Thyroid gland (tissue), 4 donors: ENCODE measurements around the gene ACKR3.

Source experiments
- POLR2A ChIP-seq, 2 donors: fragments of 450-650 bp; IDR thresholded peaks; one replicate each; pipeline ENCODE4 v1.6.1; 2017; ENCODE audit warnings: antibody characterized with exemption in 2 of 2, mild to moderate bottlenecking in 2 of 2, moderate library complexity in 1 of 2
- TF ChIP-seq, protein P1 (sequence below), 6 experiments: fragments of 200-600 bp in 3 of 6; fragments of 450-650 bp in 3 of 6; sonication (generic) in 3 of 6; IDR thresholded peaks; one replicate each; pipeline ENCODE4 v1.5.1; 2016 to 2019; ENCODE audit warnings: antibody characterized with exemption in 6 of 6, mild to moderate bottlenecking in 2 of 6, inconsistent platforms in 1 of 6, moderate library complexity in 1 of 6

GRCh38 chr2:236627841-236628240 lies 58.2 kb downstream of the ACKR3 start:
- TF ChIP-seq, protein P1, sequence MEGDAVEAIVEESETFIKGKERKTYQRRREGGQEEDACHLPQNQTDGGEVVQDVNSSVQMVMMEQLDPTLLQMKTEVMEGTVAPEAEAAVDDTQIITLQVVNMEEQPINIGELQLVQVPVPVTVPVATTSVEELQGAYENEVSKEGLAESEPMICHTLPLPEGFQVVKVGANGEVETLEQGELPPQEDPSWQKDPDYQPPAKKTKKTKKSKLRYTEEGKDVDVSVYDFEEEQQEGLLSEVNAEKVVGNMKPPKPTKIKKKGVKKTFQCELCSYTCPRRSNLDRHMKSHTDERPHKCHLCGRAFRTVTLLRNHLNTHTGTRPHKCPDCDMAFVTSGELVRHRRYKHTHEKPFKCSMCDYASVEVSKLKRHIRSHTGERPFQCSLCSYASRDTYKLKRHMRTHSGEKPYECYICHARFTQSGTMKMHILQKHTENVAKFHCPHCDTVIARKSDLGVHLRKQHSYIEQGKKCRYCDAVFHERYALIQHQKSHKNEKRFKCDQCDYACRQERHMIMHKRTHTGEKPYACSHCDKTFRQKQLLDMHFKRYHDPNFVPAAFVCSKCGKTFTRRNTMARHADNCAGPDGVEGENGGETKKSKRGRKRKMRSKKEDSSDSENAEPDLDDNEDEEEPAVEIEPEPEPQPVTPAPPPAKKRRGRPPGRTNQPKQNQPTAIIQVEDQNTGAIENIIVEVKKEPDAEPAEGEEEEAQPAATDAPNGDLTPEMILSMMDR (IDR thresholded peaks at IDR 0.05), result no peak
- no peak for TF ChIP-seq POLR2A (IDR thresholded peaks at IDR 0.05)
